DMS79 (cell line): ENCODE data around the gene ZNF536.
A peak's percentile ranks its signal among the peaks of the same experiment; 100 is the strongest.

Source experiments
- DNase-seq: peaks from one replicate; lab custom pipeline; 2025; lab: John Stamatoyannopoulos, UW

Gene ZNF536

DNA sequence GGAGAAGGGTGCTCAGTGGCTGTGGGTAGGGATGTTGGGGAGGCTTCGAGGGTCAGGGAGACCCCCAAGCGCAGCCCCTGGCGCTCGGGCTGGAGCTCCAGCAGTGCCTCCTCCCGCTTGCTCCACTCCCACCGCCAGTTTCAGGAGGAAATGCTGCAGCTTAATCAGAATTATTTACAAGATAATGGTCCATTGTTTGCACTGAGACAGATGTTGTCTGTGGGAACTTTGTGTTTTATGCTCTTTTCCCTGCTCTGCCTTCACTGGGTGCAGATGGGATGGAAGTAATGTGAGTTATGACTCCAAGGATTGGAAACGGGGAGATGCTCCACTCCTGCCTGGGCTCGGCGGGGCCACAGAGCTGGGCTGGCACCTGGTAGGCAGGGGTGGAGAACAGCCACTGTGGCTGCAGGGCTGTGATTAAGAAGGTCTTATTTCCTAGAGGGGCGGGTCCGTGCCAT is 192.4 kb downstream of the ZNF536 start:
- no peak for DNase-seq

DNA sequence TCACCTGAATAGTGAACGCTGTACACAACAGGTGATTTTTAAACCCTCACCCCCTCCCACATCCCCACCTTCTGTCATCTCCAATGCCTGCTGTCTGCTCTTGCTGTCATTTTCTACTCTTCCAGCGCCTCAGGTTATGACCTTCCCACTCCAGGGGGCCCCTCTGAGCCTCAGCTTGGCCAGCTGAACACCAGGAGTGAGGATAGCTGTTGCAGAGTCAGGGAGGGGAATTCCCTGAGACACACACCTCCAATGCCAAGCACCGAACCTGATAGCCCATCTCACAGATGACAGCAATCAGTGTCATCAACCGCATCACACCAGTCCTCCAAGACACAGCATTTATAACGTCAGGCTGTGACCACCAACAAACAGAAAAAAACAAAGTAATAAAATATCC is 193.5 kb downstream of the ZNF536 start:
- DNase-seq = no peak

DNA sequence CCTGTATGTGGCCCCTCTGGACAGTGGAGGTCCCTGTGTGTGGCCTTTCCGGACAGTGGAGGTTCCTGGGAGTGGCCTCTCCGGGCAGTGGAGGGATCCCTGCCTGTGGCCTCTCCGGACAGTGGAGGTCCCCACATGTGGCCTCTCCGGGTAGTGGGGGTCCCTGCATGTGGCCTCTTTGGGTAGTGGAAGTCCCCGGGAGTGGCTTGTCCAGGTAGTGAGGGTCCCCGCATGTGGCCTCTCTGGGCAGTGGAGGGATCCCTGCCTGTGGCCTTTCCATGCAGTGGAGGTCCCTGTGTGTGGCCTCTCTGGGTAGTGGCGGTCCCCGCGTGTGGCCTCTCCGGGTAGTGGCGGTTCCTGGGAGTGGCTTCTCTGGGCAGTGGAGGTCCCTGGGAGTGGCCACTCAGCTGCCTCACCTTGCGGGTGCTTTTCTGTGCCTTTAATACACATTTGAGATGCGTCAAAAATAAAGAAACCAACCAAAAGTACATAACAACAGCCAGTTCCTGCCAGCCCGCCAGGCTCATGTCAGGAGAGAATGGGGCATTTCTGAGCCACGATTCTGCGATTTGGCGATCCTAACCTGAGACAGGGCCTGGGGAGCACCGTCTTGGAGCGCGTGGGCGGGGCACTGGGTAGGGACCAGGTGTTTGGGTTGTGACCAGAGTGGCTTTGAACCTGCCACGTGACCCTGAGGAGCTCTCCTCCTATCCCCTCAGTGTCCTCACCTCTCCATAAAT is 194.7 kb downstream of the ZNF536 start:
- DNase-seq = no peak

DNA sequence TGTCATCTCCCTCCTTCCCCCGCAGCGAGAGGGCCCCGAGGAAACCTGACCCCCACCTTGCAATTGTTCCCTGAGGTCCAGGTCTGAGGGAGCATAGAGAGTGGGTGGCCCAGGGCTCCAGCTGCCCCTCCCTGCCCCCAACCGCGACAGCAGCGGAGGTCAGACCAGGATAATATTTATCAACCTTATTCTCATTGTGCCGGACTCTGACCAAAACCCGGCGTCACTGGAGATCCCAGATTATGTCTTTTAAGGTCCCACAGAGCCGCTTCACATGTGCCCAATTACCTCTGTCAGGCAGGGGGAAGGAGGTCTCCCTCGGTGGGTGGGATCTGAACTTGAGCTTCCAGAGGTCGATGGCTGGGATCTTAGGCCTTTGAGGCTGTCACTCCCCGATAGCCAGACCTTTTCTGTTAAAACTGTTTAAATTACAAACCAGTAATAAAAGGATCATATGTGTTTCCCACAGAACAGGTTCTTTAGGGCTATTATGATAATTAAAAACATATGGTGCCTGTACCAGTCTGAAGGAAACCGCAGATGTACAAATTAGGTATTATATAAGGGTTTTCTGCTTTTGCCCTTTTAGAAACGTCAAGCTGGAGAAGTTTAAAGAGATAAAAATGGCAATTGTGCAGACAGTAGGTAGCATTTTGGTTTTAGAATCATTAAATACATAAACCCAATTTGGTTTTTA is 195.5 kb downstream of the ZNF536 start:
- DNase-seq = no peak

DNA sequence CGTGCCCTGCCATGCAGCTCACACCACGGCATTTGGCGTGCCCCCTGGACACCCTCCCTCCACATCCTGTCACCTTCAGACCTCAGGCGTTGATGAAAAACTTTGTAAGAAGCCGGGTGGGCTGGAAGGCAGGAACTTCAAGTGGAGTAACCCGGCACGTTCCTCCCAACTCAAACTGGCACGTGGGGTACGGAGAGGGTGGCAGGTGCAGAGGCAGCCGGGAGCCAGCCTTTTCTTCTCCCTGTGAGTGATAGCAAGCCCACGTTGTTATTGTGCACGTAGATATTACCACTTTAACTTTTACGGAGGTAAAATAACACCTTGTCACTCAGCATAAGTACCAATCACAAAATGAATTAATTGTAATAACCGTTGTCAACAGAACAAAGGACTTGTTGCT is 198.0 kb downstream of the ZNF536 start:
- no peak for DNase-seq

DNA sequence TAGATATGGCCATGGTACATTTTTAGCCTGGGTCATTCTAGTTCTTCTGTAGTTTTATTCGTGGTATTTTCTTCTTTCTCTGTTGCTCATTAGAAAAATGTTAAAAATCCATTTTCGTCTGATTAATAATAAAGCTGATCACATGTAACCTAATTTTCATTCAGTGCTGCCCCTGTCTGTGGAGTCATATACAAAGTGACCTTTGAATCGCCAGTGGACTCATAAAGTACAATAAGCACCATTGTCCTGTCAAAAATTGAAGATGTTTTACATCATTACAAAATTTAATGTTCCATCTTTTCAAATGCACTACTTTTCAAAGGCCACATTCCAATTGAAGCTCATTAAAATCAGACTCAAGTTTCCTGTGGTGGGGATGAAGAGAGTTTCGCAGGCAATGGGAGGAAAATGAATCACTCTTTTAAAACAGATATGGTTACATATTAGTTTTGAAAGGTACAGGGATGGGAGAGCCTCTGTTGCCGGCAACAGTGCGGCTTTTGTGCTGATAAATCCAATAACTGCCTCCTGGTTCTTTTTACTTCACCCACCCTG is 205.4 kb downstream of the ZNF536 start:
- no peak for DNase-seq

DNA sequence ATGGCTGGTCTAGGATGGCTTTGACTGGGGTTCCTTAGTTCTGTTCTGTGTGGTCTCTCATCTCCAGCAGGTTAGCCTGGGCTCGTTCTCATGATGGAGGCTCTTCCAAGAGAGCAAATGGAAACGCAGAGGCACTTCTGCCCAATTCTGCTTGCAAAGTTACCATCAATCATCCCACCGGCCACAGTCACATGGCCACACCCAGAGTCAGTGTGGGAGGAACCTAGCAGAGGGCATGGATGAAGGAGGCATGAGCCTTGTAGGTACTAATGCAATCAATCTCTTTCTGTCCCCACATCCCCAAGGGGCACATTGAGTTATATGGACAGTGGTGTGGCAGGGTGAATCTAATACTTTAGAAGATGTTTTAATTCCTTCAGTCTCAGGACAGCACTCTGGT is 207.2 kb downstream of the ZNF536 start:
- DNase-seq = no peak

DNA sequence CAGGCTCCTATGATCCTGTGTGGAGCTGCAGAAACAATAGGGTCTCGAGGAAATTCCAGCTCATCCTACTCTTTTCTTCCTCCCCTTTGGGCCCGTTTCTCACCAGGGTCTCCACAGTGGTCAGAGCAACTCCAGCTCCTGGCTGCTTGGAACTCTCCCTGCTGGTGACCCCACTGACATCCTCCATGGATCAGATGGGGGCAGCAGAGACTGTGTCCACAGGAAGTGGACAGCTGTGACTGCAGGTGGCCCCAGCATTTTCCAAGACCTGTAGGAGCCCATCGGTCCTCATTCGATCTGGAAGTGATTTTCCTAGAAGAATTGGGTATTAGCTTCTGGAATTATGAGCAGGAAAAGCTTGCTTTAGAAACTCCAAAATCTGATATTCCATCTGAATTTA is 208.5 kb downstream of the ZNF536 start:
- no peak for DNase-seq

DNA sequence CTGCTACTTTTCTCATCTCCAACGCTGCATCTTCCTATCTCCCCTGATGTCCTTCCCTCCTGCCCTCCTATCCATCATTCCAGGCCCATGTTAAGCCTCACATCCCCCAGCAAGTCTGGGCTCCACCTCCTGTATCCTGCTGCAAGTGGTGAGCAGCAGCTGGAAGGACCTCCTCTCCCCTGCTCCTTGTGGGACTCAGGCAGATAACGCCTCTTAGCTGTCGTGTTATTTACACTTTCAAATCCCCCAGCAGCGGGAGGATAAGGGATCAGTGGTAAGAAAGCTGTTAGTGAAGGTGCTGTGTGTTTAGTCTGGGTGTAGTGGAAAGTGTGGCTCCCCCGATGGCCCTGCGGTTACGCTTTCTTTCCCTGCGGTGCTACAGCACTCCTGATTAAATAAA is 211.9 kb downstream of the ZNF536 start:
- no peak for DNase-seq

DNA sequence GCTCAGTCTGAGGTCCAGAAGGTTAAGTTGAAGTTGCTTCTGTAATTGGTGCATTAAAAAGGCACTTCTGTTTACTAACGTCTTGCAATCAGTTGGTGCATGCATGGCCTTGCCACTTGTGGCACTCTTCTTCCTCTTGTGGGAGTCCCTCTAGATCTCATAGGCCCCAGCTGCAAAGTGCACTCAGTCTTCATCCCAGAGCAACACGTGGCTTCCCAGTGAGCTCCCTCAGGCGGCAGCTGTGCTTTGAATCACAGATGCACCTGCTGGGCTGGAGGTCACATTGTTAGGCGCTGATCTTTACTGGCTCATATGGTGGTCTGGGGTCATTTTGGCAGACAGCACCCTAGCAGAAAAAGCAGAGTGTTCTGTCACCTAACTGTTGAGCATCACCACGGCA is 215.7 kb downstream of the ZNF536 start:
- peak; percentile 69 for DNase-seq

DNA sequence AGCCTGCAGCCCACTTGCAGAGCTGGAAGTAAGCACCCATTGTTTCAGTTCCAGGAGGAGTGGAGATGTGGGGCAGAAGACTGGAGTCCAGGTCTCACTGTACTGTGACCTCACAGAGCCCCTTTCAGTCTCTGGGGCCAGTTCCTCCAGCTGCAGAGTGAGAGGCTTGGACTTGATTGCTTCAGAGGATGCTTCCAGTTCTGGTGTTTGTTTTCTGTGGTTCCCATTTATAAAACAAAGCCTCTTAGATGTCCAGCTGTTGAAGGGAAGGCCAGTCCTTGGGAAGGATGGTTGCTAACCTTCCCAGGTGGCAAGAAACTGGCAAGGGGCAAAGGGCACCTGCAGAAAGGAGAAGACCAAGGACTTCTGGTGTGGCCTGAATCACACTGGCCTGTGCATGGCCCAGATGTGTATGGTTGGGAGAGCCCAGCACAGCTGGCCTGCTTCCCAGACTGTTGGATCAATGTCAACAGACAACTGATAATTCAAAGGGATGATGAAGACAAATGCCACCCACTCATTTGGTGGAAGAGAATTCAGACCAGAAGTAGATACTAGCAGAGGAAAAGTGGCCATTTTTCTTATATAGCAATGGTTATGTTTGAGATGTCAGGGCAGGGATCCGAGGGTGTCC is 218.5 kb downstream of the ZNF536 start:
- DNase-seq = no peak

DNA sequence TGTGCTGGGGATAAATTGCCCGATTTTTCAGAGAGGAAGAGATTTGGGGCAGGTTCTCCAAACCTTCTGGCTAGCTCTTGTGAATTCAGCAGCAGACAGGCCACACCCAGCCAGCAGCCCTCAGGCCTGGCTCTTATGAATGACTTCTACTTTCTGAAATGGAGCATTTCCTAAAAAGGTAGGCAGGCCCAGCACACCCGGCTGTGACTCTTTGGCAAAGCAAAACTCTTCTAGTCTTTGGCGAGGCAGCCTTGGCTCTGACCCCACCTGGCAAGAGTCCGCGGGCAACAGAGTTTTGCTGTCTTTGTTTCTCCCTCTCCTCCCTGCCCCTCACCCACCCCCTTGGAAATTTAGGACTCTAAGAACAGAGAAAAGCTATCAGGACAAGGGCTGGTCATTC is 221.2 kb downstream of the ZNF536 start:
- no peak for DNase-seq

DNA sequence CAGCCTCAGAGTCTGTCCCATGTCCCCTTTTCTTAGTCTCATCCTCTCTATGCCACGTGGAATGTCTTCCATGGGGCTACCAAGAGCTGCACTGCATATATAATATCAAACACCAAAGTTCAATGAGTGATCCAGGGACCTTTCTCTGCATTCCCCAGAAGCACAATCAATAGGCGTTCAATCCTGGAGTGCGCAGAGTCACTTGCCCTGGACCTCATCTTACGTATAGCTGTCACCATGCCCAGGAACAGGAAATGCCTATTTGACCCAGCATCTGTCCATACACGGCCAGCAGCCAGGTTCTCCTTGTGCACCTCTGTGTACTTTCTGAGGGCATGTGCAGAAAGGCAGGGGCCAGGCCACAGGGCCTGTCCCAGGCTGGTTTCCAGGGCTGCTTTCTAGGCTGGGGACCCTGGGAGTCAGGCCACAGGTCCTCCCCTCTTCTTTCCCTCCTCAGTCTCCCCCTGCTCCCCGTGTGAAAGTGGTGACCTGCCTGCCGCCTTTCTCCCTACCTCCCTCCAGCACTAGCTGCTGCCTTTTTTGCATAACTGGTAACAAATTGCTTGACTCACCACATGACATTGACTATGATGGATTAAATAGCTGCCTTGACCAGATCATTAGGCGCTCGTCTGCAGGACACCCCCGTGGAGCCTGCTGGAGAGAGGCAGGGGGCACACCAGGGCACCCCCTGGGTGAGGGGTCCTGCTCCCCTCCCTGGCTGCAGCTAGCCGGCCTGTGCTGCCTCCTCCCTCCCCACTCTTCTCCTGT is 222.0 kb downstream of the ZNF536 start:
- DNase-seq = no peak

DNA sequence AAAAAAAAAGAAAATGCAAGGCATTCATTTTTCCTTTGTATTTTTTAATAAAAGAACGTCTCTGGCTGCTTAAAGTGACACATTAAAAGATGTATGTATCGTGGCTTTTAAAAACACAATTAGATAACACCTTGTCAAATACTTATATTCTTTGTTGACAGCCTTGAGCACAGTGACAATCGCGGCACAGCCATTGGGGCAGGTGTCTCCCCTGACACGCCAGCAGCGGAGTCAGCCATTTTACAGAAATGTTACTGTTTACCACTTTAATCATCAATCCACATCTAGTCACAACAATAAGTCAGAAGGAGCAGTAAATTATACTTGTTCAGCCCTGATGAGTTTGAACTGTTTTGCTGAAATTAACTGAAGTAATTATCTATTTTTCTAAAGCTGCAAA is 224.1 kb downstream of the ZNF536 start:
- DNase-seq = no peak

DNA sequence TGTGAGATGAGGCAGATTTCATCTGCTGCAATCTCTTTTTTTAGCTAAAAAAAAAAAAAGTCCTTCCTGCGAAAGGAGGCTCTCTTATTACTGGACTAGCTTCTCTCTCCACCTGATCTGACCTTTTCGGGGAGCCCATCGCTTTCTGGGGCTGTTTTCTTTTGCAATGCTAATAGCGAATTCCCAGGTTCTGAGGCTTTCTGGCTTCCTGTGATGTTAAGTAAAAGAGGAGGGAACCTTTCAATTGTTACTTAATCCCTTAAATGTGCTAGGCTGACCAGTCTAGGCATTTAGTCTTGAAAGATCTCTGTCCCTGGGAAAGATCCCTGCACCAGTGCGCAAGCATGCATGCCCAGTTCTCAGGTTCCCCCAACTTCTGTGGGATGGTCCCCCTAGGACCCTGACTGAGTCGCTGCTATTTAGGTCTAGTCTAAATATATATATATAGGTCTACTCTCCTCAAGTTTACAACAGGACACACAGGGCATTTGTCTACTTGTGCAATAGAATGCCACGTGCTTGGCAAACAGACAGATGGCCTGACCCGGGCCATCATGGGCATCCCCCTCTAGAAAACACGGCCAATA is 224.7 kb downstream of the ZNF536 start:
- no peak for DNase-seq

DNA sequence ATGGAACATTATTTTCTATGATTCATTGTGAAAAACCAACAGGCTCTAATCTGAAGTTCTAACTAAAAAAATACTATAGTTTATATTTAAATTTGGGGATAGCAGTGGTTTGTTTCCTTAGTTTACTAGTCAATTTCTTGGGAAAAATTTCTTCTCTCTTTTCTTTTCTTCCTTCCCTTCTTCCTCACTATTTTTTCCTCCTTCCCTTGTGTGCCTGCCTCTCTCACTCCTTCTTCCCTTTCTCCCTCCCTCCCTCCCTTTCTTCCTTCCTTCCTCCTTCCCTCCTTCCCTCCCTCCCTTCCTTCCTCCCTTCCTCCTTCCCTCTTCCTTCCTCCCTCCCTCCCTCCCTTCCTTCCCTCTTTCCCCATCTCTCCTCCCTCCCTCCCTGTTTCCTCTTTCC is 226.5 kb downstream of the ZNF536 start:
- DNase-seq = no peak

DNA sequence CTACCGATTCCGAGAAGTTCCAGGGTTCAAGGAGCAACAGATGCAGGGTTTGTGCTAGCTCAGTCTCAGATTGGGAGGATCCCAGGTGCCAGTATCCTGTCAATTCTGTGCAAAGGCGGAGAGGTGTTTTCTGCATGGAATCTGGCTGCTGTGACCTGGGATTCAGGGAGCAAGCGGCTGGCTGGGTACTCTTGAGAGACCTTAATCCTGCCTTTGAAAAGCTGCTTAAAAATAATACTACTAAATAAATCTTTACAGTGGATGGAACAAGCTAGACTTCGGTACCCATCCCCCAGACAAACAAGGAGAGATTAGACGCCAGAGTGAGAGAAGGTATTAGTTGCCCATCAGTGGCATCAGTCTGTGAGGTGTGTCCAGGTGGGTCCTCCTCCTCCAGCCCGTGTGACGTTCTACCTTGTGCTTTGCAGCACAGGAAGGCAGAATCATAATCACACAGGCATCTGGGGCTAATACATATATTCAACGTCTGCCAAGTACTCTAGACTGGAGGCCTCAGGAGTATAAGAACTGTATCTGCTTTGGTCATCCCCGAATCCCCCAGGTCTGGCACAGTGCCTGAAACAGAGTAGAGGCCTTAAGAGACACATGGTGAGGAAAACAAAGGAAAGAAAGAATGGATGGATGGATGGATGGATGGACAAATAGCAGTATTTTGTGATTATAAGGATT is 230.6 kb downstream of the ZNF536 start:
- DNase-seq = no peak

DNA sequence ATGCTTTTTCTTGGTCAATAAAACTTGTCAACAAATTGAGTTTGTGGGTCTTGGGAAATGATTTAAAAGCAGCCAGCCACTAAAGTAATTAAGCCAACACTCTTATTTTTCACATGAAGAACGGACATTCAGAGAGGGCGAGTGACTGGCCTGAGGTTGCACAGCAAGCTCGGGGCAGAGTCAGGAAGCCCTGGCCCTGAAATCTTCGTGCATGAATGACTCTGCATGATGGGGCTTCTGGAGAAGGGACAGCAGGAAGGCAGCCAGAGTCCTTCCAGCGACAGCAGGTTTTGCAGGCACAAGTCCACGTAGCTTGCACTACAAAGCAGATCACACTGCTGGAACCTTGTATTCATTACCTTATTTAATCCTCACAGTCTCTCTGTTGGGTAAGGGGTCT is 232.5 kb downstream of the ZNF536 start:
- DNase-seq = no peak

DNA sequence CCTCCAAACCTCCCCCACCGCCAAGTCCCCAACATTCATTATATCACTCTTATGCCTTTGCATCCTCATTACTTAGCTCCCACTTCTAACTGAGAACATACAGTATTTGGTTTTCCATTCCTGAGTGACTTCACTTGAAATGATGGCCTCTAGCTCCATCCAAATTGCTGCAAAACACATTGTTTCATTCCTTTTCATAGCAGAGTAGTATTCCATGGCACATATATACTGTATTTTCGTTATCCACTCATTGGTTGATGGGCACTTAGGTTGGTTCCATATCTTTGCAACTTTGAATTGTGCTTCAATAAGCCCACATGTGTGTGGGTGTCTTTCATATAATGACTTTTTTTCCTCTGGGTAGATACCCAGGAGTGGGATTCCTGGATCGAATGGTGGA is 233.1 kb downstream of the ZNF536 start:
- no peak for DNase-seq

DNA sequence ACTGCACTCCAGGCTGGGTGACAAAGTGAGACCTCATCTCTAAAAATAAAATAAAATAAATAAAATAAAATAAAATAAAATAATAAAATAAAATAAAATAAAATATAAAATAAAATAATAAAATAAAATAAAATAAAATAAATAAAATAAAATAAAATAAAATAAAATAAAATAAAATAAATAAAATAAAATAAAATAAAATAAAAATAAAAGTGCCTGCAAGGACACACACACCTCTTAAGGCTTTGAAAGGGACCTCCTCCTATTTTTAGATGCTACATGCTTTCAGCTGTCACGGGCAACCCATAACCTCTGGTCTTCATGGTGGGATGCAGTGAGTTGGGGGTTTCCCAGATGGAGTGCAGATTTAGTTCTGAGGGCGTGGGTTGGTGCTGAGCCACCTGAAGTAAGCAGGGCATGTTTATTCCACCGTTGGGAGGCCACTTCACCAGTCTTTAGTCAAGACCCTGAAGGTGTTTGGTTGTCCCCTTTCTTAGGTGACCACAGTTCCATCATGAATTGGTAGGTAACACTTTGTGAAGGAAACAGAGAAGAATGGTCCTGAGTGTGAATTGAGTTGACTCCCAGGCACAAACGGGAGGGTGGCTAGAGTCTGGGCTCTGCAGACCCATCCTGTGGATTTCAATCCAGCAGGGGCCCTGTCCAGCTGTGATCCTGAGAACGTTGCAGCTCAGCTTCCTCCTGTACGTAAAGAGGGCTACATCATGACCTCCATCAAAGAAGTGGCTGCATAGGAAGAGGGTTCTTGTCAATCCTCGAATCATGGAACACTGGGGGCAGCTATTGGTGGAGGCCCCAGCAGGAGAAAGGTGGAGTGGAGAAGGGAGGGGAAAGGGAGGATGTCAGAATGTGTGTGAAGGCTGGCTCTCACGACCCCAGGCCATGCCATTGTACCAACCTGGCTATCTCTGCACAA is 234.2 kb downstream of the ZNF536 start:
- no peak for DNase-seq
